HG03039 (cell line): Measurements from ENCODE around the gene SCN7A.
"Not testable (repeated sequence)": the region's sequence is repeated elsewhere in the genome, so short reads cannot be mapped to it uniquely, and the experiment has no call there.

ENCODE experiments used
- ATAC-seq: cut with Tn5 transposase; IDR thresholded peaks from one replicate; pipeline ENCODE4 v1.9.1; 2021; ENCODE audit warnings: mild to moderate bottlenecking, moderate library complexity; ENCODE audit not compliant: unreplicated experiment

The SCN7A gene

DNA sequence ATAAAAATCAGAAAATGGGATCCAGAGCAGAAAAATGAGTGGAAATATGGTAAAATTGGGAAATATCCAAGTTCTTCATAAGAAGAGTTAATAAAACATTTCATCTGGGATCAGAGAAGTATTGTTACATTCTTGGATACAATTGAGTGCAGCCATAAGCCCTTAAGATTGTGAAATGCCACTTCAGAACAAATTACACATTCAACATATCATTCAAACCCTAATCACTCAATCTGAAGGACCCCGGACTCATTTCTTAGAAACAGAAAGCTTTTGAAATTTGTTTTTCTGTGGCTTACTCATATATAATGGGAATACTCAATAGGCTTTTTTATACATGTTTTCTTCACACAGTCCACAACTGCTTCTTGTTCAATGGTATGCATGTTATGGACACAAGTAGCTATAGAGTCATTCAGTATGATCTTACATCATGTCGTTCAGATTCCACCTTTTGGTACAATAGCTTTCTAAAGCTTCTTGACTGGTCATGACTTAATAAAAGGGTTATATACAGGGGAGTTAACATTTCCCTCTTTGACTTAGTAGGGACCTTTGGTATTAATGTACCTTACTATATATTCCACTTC lies 39.9 kb downstream of the SCN7A start:
- no peak for ATAC-seq

DNA sequence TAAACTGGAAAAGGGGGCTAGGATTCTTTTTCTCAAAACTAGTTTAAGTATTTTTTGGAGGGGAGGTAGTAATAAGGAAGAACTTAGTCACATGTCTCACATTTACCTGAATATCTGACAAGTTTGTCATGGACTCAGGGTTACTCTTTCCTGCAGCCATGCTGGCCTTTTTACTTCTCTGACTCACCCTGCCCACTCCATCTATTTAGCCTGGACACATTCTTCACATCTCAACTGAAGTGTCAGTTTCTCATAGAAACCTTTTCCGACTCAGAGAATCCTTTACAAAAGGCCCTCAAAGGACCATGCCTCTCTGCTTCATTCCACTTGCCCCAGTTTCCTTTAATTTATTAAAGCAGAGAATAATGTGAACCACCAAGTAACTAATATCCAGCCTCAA lies 42.6 kb downstream of the SCN7A start:
- ATAC-seq = no peak

DNA sequence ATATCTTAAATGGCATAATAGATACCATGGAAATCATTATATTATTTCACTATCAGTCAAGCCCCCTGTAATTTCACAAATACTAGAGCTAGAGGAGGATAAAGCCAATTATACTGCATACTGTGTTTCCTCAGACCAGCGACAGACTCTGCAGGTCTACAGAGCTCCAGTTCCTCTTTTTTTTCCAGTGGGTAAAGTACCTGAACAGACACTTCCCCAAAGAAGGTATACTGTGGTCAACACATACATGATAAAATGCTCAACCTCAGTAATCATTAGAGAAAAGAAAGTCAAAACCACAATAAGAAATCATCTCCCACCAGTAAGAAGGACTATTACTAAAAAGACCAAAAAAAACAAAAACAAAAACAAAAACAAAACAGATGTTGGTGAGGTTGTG lies 44.6 kb downstream of the SCN7A start:
- ATAC-seq = peak; percentile 84

DNA sequence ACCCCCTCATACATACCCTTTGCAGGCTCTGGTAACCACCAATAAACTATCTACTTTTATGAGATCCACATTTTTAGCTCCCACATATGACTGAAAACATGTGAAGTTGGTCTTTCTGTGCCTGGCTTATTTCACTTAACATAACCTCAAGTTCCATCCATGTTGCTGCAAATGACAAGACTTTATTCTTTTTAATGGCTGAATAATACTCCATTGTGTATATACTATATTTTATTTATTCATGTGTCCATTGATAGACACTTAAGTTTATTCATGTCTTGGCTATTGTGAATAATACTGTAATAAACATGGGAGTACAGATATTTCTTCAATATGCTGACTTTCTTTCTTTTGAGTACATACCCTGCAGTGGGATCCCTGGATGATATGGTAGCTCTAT lies 45.9 kb downstream of the SCN7A start:
- no peak for ATAC-seq

GRCh38 chr2:166444306-166444705 lies 49.7 kb downstream of the SCN7A start:
- ATAC-seq = no peak

- no peak for ATAC-seq
Measured at GRCh38 chr2:166440313-166440712, 53.7 kb downstream of the SCN7A start.

DNA sequence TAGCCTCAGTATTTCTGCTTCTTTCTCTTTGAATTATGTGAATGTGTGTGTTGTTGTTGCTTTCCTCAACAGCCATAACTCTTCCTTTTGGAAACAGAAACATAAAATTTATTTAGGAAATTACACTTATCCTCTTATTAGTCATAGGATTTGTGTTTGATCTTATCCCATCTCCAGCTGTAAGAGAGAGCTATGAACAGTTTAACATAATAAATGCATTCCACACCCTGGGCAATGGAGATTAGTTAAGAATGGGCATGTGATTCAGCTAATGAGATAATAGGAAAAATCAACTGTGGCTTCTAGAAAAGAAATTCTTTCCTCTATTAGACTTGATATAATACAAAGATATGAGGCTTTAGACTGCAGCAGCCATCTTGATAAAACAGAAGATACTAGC lies 55.0 kb downstream of the SCN7A start:
- no peak for ATAC-seq

DNA sequence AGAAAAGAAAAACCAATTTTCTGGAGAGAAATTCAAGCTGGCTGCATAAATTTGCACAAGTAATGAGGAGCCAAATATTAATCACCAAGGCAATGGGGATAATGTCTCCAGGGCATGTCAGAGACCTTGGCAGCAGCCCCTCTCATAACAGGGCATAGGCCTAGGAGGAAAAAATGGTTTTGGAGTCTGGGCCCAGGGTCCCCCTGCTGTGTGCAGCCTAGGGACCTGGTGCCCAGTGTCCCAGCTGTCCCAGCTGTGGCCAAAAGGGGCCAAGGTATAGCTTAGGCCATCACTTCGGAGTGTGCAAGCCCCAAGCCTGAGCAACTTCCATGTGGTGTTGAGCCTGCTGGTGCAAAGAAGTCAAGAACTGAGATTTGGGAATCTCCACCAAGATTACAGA lies 57.1 kb downstream of the SCN7A start:
- no peak for ATAC-seq

DNA sequence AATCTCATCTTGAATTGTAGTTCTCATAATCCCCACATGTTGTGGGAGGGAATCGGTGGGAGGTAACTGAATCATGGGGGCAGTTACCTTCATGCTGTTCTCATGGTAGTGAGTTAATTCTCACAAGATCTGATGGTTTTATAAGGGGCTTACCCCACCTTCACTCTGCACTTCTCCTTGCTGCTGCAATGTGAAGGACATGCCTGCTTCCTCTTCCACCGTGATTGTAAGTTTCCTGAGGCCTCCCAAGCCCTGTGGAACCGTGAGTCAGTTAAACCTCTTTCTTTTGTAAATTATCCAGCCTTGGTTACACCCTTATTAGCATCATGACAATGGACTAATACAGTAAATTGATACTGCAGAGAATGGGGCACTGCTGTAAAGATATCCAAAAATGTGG lies 57.9 kb downstream of the SCN7A start:
- no peak for ATAC-seq

GRCh38 chr2:166434491-166434890 lies 59.6 kb downstream of the SCN7A start:
- no peak for ATAC-seq

DNA sequence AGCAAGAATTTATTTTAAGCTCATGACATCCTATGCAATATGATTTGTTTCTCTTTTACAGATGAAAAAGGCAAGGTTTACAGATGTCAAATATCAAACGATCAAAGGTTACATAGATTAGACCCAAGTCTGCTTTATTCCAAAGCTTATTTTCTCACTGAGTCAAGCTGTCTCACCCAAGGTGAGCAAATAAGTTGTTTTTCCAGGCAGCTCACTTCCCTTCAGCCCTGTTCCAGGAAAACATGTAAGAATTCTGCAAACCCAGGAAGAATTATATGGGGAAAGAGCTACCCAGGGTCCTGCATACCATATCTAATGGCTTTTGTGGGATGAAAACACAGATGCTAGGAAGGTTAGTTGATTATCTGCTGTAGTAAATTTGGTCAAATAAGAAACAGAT lies 60.6 kb downstream of the SCN7A start:
- no peak for ATAC-seq

- no peak for ATAC-seq
Measured at GRCh38 chr2:166432331-166432730, 61.7 kb downstream of the SCN7A start.

- ATAC-seq = no peak
Measured at GRCh38 chr2:166424841-166425240, 69.2 kb downstream of the SCN7A start.

DNA sequence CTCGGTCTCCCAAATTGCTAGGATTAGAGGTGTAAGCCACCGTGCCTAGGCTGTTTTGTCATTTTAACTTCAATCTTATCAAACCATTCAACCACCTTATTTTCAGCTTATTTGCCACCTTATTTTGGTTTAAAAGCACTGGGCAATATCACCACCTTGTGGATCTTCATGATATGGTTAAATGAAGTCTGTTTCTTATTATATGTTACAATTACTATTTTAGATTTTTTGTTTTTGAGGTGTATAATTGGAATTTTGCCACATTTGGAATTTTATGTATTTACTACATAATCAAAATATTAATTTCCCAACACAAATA lies 74.5 kb downstream of the SCN7A start:
- ATAC-seq = no peak

GRCh38 chr2:166418853-166419615 lies 75.0 kb downstream of the SCN7A start:
- no peak for ATAC-seq

GRCh38 chr2:166417669-166418068 lies 76.4 kb downstream of the SCN7A start:
- no peak for ATAC-seq

DNA sequence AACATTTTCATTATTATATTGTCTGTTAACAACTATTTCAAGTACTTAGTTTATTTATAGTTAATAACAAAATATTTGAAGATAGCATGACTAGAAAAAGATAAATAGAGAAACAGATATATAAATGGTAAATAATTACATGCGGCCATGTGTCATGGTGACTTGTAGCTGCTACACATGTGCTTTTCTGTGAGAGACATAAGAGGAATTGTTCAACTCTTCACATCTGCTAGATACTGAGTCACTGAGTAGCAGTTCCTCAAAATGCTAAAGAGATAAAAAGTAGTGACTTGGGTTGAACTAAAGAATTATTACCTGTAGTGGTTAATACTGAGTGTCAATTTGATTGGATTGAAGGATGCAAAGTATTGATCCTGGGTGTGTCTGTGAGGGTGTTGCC lies 80.8 kb downstream of the SCN7A start:
- no peak for ATAC-seq

DNA sequence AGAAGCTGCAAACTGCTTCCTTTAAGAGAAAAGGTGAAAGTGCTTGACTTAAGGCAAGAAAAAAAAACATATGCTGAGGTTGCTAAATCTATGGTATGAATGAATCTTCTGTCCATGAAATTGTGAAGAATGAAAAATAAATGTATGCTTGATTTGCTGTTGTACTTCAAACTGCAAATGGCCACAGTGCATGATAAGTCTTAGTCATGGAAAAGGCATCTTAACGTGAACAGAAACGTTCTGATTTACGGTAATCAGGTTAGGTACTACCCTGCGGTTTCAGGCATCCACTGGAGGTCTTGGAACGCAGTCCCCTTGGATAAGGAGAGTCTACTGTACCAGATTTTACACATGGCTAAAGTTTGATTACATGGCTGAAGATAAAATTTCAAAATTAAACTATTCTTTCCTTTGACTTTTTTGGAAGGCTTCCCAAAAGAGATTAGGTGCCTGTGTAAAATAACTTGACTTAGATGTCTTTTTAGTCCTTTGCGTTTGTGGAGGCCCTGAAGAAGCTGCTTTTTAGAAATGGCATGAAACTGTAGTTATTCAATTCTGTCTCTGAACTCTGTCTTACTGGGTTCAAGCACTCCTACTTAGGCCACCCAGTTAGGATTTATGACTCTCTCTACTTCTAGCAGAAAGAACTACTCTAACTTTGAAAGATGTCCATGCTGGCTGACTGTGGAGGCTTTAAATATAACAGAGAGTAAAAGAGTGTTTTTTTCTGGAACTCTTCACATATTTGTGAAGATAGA lies 82.4 kb downstream of the SCN7A start:
- ATAC-seq = no peak

GRCh38 chr2:166410828-166411472 lies 83.1 kb downstream of the SCN7A start:
- ATAC-seq = no peak

GRCh38 chr2:166407746-166408145 lies 86.3 kb downstream of the SCN7A start:
- ATAC-seq = not testable (repeated sequence)

- ATAC-seq = no peak
Measured at GRCh38 chr2:166406374-166406773, 87.7 kb downstream of the SCN7A start.

DNA sequence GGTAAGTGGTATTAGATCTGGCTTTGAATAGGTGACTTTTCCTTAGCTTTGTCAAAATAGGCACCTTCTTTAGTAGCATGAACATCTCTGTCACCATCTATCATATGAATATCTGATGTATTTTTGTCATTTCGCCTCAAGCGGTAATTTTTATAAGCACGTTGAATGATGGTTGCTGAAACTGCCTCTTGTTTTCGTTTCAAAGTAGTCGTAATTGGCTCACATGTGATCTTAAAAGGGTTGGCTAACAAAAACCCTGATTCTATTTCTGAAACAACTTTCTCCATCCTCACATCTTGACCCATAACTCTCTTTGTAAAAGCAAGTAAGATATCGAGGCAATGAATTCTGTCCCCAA lies 88.5 kb downstream of the SCN7A start:
- no peak for ATAC-seq
